Prostate gland (tissue), 2 donors: ENCODE measurements around the gene CREB5. TPM values are rescaled to one million over a fixed set of nuclear protein-coding genes. Genes with fewer than 3 reads are reported as not detected.

Experiments used
- DNase-seq: peaks from one replicate; pipeline ENCODE4 v3.0.0-alpha.2; 2019; ENCODE audit warnings: low spot score
- H3K27ac ChIP-seq, 2 donors: fragments of 200-600 bp; sonication (generic); 2 replicates each; pipeline ENCODE4 v1.5.1; 2017 to 2019
- H3K27me3 ChIP-seq: fragments of 200-600 bp; sonication (generic); replicated peaks from 2 replicates; pipeline ENCODE4 v1.5.1; 2019; ENCODE audit not compliant: insufficient read depth
- H3K36me3 ChIP-seq, 2 donors: fragments of 200-600 bp; sonication (generic); 1 replicate in 1 of 2; 2 replicates in 1 of 2; pipeline versions ENCODE4 v1.5.1 to v1.8.1; 2017 to 2019
- H3K4me1 ChIP-seq: fragments of 200-600 bp; sonication (generic); replicated peaks from 2 replicates; pipeline ENCODE4 v1.5.1; 2019
- H3K4me3 ChIP-seq, 2 donors: fragments of 200-600 bp; sonication (generic); 2 replicates each; pipeline ENCODE4 v1.5.1; 2017 to 2019
- H3K9me3 ChIP-seq: fragments of 200-600 bp; sonication (generic); 2 replicates; pipeline ENCODE4 v1.5.1; 2017
- POLR2A ChIP-seq: fragments of 450-650 bp; IDR thresholded peaks from one replicate; pipeline ENCODE4 v1.6.1; 2016; ENCODE audit warnings: antibody characterized with exemption, mild to moderate bottlenecking
- POLR2AphosphoS5 ChIP-seq: sonication (generic); formaldehyde crosslinking; IDR thresholded peaks from one replicate; pipeline ENCODE4 v1.6.1; 2017; ENCODE audit warnings: antibody characterized with exemption
- WGBS: methylation state at CpG from one replicate; pipeline ENCODE4 v1.1.5; 2018; 5-methylcytosine and 5-hydroxymethylcytosine counted together
- intact Hi-C: fragments of 100-400 bp; cut with DNase I; formaldehyde crosslinking; loops from one replicate; pipeline ENCODE4 v1.14.2; 2022
- total RNA-seq, 2 donors: library from RNA; depleted of rRNA; stranded (reverse); fragments of >200 nt; gene quantifications; one replicate each; pipeline ENCODE4 v1.1.0, GENCODE V29; 2016
- TF ChIP-seq, protein P1 (sequence below), 4 experiments: fragments of 200-600 bp in 2 of 4; fragments of 450-650 bp in 2 of 4; sonication (generic) in 2 of 4; IDR thresholded peaks; 1 replicate in 3 of 4; 2 replicates in 1 of 4; pipeline ENCODE4 v1.5.1; 2016 to 2019; ENCODE audit warnings: antibody characterized with exemption in 4 of 4, mild to moderate bottlenecking in 2 of 4, moderate library complexity in 2 of 4

The CREB5 gene
- total RNA-seq, 2 donors from 2014 or later: 0.46 to 3.4 TPM

- TF ChIP-seq POLR2AphosphoS5: no peak
- TF ChIP-seq, protein P1, sequence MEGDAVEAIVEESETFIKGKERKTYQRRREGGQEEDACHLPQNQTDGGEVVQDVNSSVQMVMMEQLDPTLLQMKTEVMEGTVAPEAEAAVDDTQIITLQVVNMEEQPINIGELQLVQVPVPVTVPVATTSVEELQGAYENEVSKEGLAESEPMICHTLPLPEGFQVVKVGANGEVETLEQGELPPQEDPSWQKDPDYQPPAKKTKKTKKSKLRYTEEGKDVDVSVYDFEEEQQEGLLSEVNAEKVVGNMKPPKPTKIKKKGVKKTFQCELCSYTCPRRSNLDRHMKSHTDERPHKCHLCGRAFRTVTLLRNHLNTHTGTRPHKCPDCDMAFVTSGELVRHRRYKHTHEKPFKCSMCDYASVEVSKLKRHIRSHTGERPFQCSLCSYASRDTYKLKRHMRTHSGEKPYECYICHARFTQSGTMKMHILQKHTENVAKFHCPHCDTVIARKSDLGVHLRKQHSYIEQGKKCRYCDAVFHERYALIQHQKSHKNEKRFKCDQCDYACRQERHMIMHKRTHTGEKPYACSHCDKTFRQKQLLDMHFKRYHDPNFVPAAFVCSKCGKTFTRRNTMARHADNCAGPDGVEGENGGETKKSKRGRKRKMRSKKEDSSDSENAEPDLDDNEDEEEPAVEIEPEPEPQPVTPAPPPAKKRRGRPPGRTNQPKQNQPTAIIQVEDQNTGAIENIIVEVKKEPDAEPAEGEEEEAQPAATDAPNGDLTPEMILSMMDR (IDR thresholded peaks at IDR 0.05): no peak
- no peak for TF ChIP-seq POLR2A
- H3K27ac ChIP-seq: no peak overlapping the region
- no peaks in the 10 kb centered on the region for H3K4me1 ChIP-seq
- H3K9me3 ChIP-seq: no peaks in the 10 kb centered on the region
- no peaks in the 10 kb centered on the region for H3K36me3 ChIP-seq
- 97% methylated on average over 6 of the region's 6 CpGs for WGBS
- DNase-seq: no peak
- no peak overlapping the region for H3K4me3 ChIP-seq
- intact Hi-C loops: no loop called here
- H3K27me3 ChIP-seq: no peaks in the 10 kb centered on the region
Observed at GRCh38 chr7:28750981-28751380, 338.7 kb downstream of the CREB5 start.

GRCh38 chr7:28753613-28754012 lies 341.3 kb downstream of the CREB5 start:
- no peak for TF ChIP-seq POLR2A
- TF ChIP-seq, protein P1 (IDR thresholded peaks at IDR 0.05): no peak
- no peak for TF ChIP-seq POLR2AphosphoS5
- H3K4me3 ChIP-seq: no peak overlapping the region
- no peaks in the 10 kb centered on the region for H3K9me3 ChIP-seq
- no peaks in the 10 kb centered on the region for H3K27me3 ChIP-seq
- intact Hi-C loops: no loop called here
- H3K27ac ChIP-seq: no peak overlapping the region
- no peak for DNase-seq
- H3K4me1 ChIP-seq: no peaks in the 10 kb centered on the region
- H3K36me3 ChIP-seq: no peaks in the 10 kb centered on the region
- 91% methylated on average over 1 of the region's 1 CpG for WGBS

DNA sequence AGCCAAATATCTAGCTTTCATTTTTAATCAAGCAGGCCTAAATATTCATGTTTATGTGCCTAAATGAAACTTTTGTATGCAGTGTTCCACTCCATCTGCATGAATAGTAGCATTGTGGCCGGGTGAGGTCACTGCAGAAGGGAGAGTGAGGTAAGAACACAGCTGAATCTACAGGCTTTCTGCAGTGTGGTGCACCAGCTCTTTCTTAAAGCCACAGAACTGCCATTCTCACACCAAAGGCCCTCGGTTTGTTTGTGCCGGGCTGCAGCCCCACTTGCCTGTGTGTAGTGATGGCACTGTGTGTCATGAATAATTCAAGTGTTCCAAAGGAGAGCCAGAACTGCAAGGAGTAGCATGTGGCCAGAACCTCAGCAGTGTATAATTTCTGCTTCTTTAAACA lies 341.7 kb downstream of the CREB5 start:
- H3K27me3 ChIP-seq: no peaks in the 10 kb centered on the region
- DNase-seq: no peak
- no peaks in the 10 kb centered on the region for H3K9me3 ChIP-seq
- TF ChIP-seq POLR2AphosphoS5: no peak
- TF ChIP-seq, protein P1 (IDR thresholded peaks at IDR 0.05): no peak
- TF ChIP-seq POLR2A: no peak
- H3K4me3 ChIP-seq: no peak overlapping the region
- no peaks in the 10 kb centered on the region for H3K4me1 ChIP-seq
- H3K27ac ChIP-seq: no peak overlapping the region
- 68% methylated on average over 3 of the region's 3 CpGs for WGBS
- intact Hi-C loops: no loop called here
- H3K36me3 ChIP-seq: no peaks in the 10 kb centered on the region

DNA sequence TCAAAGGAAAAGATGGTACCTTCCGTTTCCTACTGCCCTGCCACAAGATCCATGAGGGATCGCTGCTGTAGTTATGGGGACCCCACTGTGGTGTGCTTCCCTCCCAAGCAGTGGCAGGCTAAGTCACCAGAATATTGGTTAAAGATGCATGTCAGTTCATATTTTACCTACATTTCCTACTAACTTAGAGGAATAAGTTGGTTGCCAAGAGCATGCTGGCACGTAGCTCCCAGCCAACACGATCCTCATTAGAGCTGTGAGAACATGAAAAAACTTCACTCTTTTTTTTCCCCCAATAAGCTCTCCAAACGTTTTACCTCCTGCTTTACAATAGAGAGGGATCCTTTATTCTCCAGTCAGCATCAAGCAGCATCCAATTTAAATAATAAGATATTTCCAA lies 342.1 kb downstream of the CREB5 start:
- DNase-seq: no peak
- H3K9me3 ChIP-seq: no peaks in the 10 kb centered on the region
- no peaks in the 10 kb centered on the region for H3K36me3 ChIP-seq
- H3K27ac ChIP-seq: no peak overlapping the region
- no peaks in the 10 kb centered on the region for H3K4me1 ChIP-seq
- intact Hi-C loops: no loop called here
- no peak for TF ChIP-seq POLR2A
- TF ChIP-seq, protein P1 (IDR thresholded peaks at IDR 0.05): no peak
- no peak for TF ChIP-seq POLR2AphosphoS5
- WGBS: 68% methylated on average over 5 of the region's 5 CpGs
- H3K27me3 ChIP-seq: no peaks in the 10 kb centered on the region
- no peak overlapping the region for H3K4me3 ChIP-seq

- H3K27me3 ChIP-seq: no peaks in the 10 kb centered on the region
- intact Hi-C loops: no loop called here
- no peaks in the 10 kb centered on the region for H3K36me3 ChIP-seq
- no peak for DNase-seq
- WGBS: 90% methylated on average over 3 of the region's 3 CpGs
- H3K4me3 ChIP-seq: no peak overlapping the region
- TF ChIP-seq POLR2AphosphoS5: no peak
- TF ChIP-seq, protein P1 (IDR thresholded peaks at IDR 0.05): no peak
- no peak for TF ChIP-seq POLR2A
- H3K4me1 ChIP-seq: no peaks in the 10 kb centered on the region
- no peaks in the 10 kb centered on the region for H3K9me3 ChIP-seq
- no peak overlapping the region for H3K27ac ChIP-seq
Observed at GRCh38 chr7:28755255-28755654, 342.9 kb downstream of the CREB5 start.
